Epithelial cell of esophagus (primary cell): ENCODE data around the gene PSD4.

Experiments
- DNase-seq: peaks from one replicate; pipeline ENCODE4 v3.0.0; 2010; ENCODE audit warnings: low read depth
- H3K4me3 ChIP-seq: 2 replicates; pipeline ENCODE4 v1.5.1; 2011; ENCODE audit warnings: mild to moderate bottlenecking, low read length, control low read depth
- TF ChIP-seq, protein P1 (sequence below): IDR thresholded peaks from 2 replicates; pipeline ENCODE4 v1.5.1; 2011; ENCODE audit warnings: low read depth, mild to moderate bottlenecking, low read length, control low read depth, inconsistent platforms; ENCODE audit not compliant: insufficient read depth; ENCODE audit errors: missing control alignments

Gene PSD4

DNA sequence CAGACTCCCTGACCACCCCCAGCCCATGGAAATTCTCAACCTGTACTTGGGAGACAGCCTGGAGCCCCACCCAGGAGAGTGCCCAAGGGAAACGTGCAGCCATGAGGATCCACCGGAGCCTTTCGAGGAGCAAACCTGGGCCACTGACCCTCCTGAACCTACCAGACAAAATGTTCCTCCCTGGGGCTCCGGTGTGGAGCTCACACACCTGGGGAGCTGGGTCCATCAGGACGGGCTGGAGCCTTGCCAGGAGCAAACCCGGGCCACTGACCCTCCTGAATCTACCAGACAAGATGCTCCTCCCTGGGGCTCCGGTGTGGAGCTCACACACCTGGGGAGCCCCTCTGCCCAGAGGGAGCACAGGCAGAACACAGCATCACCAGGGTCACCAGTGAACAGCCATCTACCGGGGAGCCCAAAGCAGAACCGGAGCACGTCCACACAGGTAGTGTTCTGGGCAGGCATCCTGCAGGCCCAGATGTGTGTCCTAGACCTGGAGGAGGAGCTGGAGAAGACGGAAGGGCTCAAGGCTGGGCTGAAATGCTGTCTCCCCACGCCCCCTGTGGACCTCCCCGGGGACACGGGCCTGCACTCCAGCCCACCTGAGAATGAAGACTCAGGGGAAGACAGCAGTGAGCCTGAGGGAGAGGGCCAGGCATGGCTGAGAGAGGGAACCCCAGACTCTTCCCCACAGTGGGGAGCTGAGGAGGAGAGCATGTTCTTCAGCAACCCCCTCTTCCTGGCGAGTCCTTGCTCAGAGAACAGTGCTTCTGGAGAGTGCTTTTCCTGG is 8.9 kb downstream of the PSD4 start:
- TF ChIP-seq, protein P1, sequence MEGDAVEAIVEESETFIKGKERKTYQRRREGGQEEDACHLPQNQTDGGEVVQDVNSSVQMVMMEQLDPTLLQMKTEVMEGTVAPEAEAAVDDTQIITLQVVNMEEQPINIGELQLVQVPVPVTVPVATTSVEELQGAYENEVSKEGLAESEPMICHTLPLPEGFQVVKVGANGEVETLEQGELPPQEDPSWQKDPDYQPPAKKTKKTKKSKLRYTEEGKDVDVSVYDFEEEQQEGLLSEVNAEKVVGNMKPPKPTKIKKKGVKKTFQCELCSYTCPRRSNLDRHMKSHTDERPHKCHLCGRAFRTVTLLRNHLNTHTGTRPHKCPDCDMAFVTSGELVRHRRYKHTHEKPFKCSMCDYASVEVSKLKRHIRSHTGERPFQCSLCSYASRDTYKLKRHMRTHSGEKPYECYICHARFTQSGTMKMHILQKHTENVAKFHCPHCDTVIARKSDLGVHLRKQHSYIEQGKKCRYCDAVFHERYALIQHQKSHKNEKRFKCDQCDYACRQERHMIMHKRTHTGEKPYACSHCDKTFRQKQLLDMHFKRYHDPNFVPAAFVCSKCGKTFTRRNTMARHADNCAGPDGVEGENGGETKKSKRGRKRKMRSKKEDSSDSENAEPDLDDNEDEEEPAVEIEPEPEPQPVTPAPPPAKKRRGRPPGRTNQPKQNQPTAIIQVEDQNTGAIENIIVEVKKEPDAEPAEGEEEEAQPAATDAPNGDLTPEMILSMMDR, result no peak
- no peak overlapping the region for H3K4me3 ChIP-seq

GRCh38 chr2:113183264-113183663 is 9.5 kb downstream of the PSD4 start:
- no peak for DNase-seq
- H3K4me3 ChIP-seq, result no peak overlapping the region
- TF ChIP-seq, protein P1, result no peak

More for the DNA sequence above, 8.9 kb downstream of the PSD4 start:
- DNase-seq, result no peak

GRCh38 chr2:113183703-113184102 is 9.9 kb downstream of the PSD4 start:
- H3K4me3 ChIP-seq, result no peak overlapping the region
- DNase-seq, result no peak
- TF ChIP-seq, protein P1, result no peak

- no peak for DNase-seq
- TF ChIP-seq, protein P1, result no peak
- no peak overlapping the region for H3K4me3 ChIP-seq
Measured at GRCh38 chr2:113184531-113185230, 10.9 kb downstream of the PSD4 start.

DNA sequence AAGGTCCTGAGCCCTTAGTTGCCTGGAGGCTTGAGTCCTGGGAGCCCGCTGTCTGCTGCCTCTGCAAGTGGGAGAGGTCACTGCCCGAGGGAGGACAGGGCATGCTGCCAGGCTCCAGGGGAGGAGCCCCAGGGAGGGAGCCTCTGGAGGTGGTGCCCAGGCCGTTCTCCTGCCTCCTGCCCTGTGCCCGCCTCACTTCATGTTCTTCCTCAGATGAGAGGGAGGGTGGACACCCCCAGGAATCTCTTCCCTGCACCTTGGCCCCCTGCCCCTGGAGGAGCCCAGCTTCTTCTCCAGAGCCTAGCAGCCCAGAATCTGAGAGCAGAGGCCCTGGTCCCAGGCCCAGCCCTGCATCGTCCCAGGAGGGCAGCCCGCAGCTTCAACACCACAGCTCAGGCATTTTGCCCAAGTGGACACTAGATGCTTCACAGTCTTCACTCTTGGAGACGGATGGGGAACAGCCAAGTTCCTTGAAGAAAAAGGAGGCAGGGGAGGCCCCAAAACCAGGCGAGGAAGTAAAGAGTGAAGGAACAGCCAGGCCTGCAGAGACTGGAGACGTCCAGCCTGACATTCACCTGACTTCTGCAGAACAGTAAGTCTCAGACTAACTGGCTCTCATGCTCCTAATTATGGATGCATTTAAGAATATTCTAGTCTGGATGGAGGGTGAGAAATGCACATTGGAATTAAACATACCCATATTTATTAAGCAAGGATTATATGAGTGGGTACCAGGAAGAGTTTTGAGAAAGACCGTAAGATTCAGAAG is 12.1 kb downstream of the PSD4 start:
- TF ChIP-seq, protein P1, result no peak
- DNase-seq, result no peak
- no peak overlapping the region for H3K4me3 ChIP-seq

GRCh38 chr2:113186433-113186796 is 12.6 kb downstream of the PSD4 start:
- no peak overlapping the region for H3K4me3 ChIP-seq
- TF ChIP-seq, protein P1, result no peak
- no peak for DNase-seq
